Esophagus muscularis mucosa (tissue), 4 donors: ENCODE results near the gene LSM4. TPM values are rescaled to one million over a fixed set of nuclear protein-coding genes. Genes with fewer than 3 reads are reported as not detected.
"Not testable (repeated sequence)": the region's sequence is repeated elsewhere in the genome, so short reads cannot be mapped to it uniquely, and the experiment has no call there.

Source experiments
- DNase-seq: peaks from one replicate; pipeline ENCODE4 v3.0.0-alpha.2; 2017; ENCODE audit errors: extremely low spot score
- H3K27ac ChIP-seq, 4 donors: fragments of 200-600 bp; sonication (generic); replicated peaks in 1 of 4; 1 replicate in 3 of 4; 2 replicates in 1 of 4; pipeline ENCODE4 v1.5.1; 2016 to 2019; ENCODE audit warnings: mild to moderate bottlenecking in 1 of 4
- H3K27me3 ChIP-seq, 4 donors: fragments of 200-600 bp; sonication (generic); one replicate each; pipeline versions ENCODE4 v1.5.1 to v1.6.0; 2016 to 2019
- H3K36me3 ChIP-seq, 4 donors: fragments of 200-600 bp; sonication (generic); one replicate each; pipeline ENCODE4 v1.5.1; 2016 to 2019
- H3K4me1 ChIP-seq, 4 donors: fragments of 200-600 bp; sonication (generic); one replicate each; pipeline ENCODE4 v1.5.1; 2016 to 2019
- H3K4me3 ChIP-seq, 4 donors: fragments of 200-600 bp; sonication (generic); 1 replicate in 2 of 4; 2 replicates in 2 of 4; pipeline ENCODE4 v1.5.1; 2016 to 2019; ENCODE audit warnings: mild to moderate bottlenecking in 4 of 4, moderate library complexity in 1 of 4
- H3K9me3 ChIP-seq, 4 donors: fragments of 200-600 bp; sonication (generic); 1 replicate in 3 of 4; 2 replicates in 1 of 4; pipeline ENCODE4 v1.5.1; 2016 to 2019
- EP300 ChIP-seq: sonication (generic); formaldehyde crosslinking; IDR thresholded peaks from one replicate; pipeline ENCODE4 v1.6.1; 2017; ENCODE audit warnings: antibody characterized with exemption
- POLR2A ChIP-seq: fragments of 450-650 bp; IDR thresholded peaks from one replicate; pipeline ENCODE4 v1.6.1; 2017; ENCODE audit warnings: antibody characterized with exemption, moderate library complexity, mild to moderate bottlenecking, low read depth
- POLR2AphosphoS5 ChIP-seq, 2 donors: sonication (generic); formaldehyde crosslinking; IDR thresholded peaks; one replicate each; pipeline ENCODE4 v1.6.1; 2017; ENCODE audit warnings: antibody characterized with exemption in 2 of 2
- WGBS: methylation state at CpG from one replicate; pipeline ENCODE4 v1.1.5; 2018; 5-methylcytosine and 5-hydroxymethylcytosine counted together
- intact Hi-C: fragments of 100-400 bp; cut with DNase I; formaldehyde crosslinking; loops from one replicate; pipeline ENCODE4 v1.15.1; 2023
- total RNA-seq, 4 donors: library from RNA; depleted of rRNA; stranded (reverse); fragments of >200 nt; gene quantifications; one replicate each; pipeline versions ENCODE4 v1.1.0 to v1.2.1, GENCODE V29; 2016
- TF ChIP-seq, protein P1 (sequence below), 3 experiments: fragments of 200-600 bp in 2 of 3; fragments of 450-650 bp in 1 of 3; sonication (generic) in 2 of 3; IDR thresholded peaks; one replicate each; pipeline ENCODE4 v1.5.1; 2017 to 2019; ENCODE audit warnings: antibody characterized with exemption in 3 of 3, mild to moderate bottlenecking in 2 of 3, moderate library complexity in 1 of 3

LSM4 gene
- 100 to 1,000 TPM in 1 of 4 donors, 10 to 100 TPM in 3; 86.8 to 116 (median 93.9) TPM for total RNA-seq

DNA sequence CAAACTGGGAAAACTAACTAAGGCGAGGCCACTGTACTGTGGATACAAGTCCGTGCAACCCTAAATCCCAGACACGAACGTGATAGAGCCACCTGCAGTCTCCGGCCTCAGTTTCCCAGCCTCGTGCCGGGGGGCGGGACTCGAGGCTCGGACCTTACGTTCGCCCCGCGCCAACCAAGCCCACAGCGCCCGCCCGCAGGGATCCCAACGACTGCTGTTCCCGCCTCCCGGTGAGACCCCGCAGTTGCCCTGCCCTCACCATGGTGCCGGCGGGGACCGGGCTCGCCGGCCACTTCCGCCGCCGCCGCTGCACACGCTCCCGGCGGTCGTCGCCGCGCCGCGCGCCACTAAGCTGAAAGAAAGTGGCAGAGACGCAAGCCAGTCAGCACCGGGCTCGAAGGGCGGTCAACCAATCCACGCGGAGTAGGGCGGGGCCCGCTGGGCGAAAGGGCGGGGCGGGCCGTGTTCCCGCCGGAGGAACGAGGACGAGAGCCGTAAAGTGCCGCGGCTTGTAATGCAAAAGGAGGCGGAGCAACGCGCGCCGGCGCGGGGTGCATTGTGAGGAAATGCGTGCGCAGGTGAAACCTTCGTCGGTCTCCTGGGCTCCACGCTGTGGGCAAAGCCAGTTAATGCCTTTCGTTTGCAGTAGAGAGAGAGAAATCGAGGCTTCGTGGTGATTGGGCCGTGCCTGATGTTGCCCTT lies at the start of gene LSM4:
Gene LSM4, minus strand, starts transcription at position 318 of the 702 bp plus-strand sequence. Its CDS starts 56 bp downstream, at position 262.
- peak; percentile 99 for DNase-seq
- Histone ChIP-seq H3K27ac (peak within 1 kb of the TSS; percentile 88 to 93 (median 92)), H3K27me3 (no peaks in the 10 kb centered on the region), H3K4me3 (peak within 1 kb of the TSS; percentile 64 to 84 (median 80)), H3K9me3 (no peaks in the 10 kb centered on the region), H3K36me3 (no peaks in the 10 kb centered on the region), H3K4me1 (peaks cover 51 to 63% (median 59%) of the 10 kb centered on the region in 4 donors)
- intact Hi-C loops: loop anchor here (1.0 to 10.0 kb wide), 3 partner anchors 16 to 118 kb away; partner anchors contain the start of gene RAB3A
- WGBS: under 1% methylated on average over 25 of the region's 75 CpGs
- TF ChIP-seq POLR2A (peak; percentile 66), EP300 (no peak), POLR2AphosphoS5 (IDR thresholded peaks at IDR 0.05) (peak; percentile 91 to 98)
- TF ChIP-seq, protein P1, sequence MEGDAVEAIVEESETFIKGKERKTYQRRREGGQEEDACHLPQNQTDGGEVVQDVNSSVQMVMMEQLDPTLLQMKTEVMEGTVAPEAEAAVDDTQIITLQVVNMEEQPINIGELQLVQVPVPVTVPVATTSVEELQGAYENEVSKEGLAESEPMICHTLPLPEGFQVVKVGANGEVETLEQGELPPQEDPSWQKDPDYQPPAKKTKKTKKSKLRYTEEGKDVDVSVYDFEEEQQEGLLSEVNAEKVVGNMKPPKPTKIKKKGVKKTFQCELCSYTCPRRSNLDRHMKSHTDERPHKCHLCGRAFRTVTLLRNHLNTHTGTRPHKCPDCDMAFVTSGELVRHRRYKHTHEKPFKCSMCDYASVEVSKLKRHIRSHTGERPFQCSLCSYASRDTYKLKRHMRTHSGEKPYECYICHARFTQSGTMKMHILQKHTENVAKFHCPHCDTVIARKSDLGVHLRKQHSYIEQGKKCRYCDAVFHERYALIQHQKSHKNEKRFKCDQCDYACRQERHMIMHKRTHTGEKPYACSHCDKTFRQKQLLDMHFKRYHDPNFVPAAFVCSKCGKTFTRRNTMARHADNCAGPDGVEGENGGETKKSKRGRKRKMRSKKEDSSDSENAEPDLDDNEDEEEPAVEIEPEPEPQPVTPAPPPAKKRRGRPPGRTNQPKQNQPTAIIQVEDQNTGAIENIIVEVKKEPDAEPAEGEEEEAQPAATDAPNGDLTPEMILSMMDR (IDR thresholded peaks at IDR 0.05): peak in 2 of 3 experiments; percentile 23 to 33

DNA sequence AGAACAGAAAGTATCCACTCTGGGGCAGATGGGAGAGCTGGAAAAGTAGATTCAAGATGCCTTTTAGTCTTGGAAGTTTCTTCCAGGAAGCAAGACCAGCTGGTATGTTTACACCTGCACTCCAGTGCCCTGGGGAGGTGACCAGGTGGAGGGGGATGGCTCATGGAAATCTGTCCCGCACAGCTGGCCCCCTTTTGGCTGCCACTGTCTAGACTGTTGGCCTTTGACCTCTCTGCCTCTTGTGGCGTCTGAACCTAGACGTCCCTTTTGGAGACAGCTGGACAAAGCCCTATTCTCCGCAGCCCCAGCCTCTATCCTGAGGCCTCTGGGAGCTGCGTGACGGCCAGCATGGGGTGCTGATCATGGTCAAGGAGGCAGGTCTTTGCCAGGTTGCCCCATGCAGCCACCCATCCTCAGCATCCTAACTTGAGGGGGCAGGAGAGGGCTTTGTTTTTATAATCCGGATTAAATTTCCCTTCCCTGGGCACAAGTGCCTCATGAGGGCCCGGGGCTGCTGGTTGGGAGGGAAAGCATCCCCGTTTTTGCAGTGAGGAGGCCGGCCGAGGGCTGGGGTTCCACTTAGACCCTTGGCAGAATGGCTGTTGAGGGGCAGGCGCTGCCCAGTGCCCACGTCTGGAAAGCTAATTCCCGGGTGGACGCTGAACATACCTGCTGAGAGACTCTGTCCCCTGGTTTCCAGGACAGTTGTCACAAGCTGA lies 45.8 kb upstream of the LSM4 start:
- DNase-seq: no peak
- 90% methylated on average over 12 of the region's 15 CpGs for WGBS
- TF ChIP-seq EP300: no peak
- TF ChIP-seq, protein P1 (IDR thresholded peaks at IDR 0.05): no peak
- TF ChIP-seq POLR2A: no peak
- TF ChIP-seq POLR2AphosphoS5 (IDR thresholded peaks at IDR 0.05): no peak
- intact Hi-C loops: no loop called here
- H3K4me3 ChIP-seq: no peak overlapping the region
- H3K9me3 ChIP-seq: no peaks in the 10 kb centered on the region
- H3K27me3 ChIP-seq: no peaks in the 10 kb centered on the region
- H3K4me1 ChIP-seq: peaks cover 22 to 25% (median 24%) of the 10 kb centered on the region in 4 donors
- no peak overlapping the region for H3K27ac ChIP-seq
- peaks cover 0 to 3% (median 2%) of the 10 kb centered on the region in 4 donors for H3K36me3 ChIP-seq

DNA sequence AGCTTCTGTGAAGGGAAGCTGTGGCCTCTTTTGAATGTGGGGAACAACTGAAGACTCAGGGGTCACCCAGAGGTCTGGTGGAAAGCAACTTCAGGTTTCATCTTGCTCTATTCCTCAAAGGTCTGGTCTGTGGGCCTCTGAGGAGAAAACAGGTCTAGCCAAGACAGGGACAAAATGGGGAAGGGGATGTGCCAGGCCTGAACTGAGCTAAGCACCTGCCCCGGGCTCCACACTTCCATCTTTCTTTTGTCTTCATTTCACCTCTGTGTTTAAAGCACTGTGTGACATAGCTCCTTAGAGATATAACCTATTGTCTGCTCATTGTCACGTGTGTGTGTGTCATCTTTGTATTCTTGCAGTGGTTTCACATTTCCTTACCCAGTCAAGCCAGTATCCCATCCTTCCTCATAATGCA lies 43.2 kb upstream of the LSM4 start:
- Histone ChIP-seq H3K4me3 (no peak overlapping the region), H3K9me3 (no peaks in the 10 kb centered on the region), H3K4me1 (peaks cover 14 to 24% (median 19%) of the 10 kb centered on the region in 4 donors), H3K27ac (peak overlapping the region in 3 of 4 donors; percentile 12 to 78 (median 68)), H3K27me3 (no peaks in the 10 kb centered on the region), H3K36me3 (peaks cover 0 to 29% (median 23%) of the 10 kb centered on the region in 4 donors)
- DNase-seq: no peak
- WGBS: 81% methylated on average over 2 of the region's 2 CpGs
- intact Hi-C loops: no loop called here
- TF ChIP-seq, protein P1 (IDR thresholded peaks at IDR 0.05): no peak

DNA sequence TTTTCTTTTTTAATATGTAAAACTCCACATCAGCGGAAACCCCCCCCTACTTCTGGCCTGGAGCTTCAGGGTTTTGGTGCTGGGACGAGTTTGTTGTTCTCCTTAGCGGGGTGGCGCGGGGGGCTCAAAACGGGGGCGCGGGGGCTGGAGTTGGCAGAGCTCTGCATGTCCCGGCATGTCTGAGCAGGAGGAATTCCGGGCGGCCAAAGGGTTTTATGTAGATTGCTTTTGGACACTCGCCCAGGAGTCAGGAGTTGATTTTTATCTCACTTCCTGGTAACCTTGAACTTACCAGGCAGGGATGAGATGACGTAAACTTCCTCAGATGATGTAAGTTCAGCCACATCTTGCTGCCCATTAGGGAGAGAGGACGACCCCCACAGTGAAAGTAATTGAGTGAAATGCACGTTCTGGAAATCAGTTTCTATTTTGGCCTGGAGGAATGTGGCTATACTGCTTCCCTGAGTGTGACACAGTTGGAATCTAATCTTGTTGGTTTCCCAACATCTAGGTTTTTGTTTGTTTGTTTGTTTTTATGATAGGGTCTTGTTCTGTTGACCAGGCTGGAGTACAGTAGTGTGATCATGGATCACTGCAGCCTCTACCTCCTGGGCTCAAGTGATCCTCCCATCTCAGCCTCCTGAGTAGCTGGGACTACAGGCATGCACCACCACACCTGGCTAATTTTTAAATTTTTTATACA lies 42.1 kb upstream of the LSM4 start:
- H3K4me3 ChIP-seq: peak overlapping the region in 3 of 4 donors; percentile 5 to 13 (median 8)
- H3K9me3 ChIP-seq: no peaks in the 10 kb centered on the region
- H3K4me1 ChIP-seq: peaks cover 14 to 24% (median 19%) of the 10 kb centered on the region in 4 donors
- TF ChIP-seq POLR2A (no peak), POLR2AphosphoS5 (IDR thresholded peaks at IDR 0.05) (peak; percentile 59 to 61)
- peak overlapping the region; percentile 12 to 78 (median 69) for H3K27ac ChIP-seq
- H3K27me3 ChIP-seq: no peaks in the 10 kb centered on the region
- DNase-seq: no peak
- H3K36me3 ChIP-seq: peaks cover 0 to 39% (median 34%) of the 10 kb centered on the region in 4 donors
- intact Hi-C loops: no loop called here
- WGBS: 13% methylated on average over 14 of the region's 15 CpGs

DNA sequence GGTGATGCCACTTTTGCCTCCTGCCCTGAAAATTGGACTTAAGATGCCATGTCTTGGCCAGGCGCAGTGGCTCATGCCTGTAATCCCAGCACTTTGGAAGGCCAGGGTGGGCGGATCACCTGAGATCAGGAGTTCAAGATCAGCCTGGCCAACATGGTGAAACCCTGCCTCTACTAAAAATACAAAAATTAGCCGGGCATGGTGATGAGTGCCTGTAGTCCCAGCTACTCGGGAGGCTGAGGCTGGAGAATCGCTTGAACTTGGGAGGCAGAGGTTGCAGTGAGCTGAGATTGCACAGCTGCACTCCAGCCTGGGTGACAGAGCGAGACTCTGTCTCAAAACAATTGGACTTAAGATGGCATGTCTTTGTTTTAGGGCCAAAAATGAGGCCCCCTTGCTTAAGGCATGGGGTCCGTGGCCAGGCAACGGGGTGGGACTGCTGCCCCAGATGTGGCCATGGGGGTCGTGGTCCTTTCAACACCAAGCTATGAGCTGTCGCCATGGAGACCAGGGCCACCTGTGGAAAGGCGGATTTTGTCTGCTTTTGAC lies 41.5 kb upstream of the LSM4 start:
- H3K4me1 ChIP-seq: peaks cover 14 to 24% (median 19%) of the 10 kb centered on the region in 4 donors
- H3K4me3 ChIP-seq: peak overlapping the region in 3 of 4 donors; percentile 5 to 13 (median 8)
- H3K36me3 ChIP-seq: peaks cover 0 to 45% (median 39%) of the 10 kb centered on the region in 4 donors
- DNase-seq, H3K9me3 ChIP-seq, intact Hi-C loops, H3K27me3 ChIP-seq: not testable (repeated sequence)
- 58% methylated on average over 9 of the region's 11 CpGs for WGBS
- H3K27ac ChIP-seq: peak overlapping the region; percentile 12 to 78 (median 69)
